GM10266 (cell line): ENCODE measurements around the gene MAP3K6.
A peak's percentile ranks its signal among the peaks of the same experiment; 100 is the strongest.

Experiments
- DNase-seq: peaks from one replicate; pipeline ENCODE4 v3.0.0; 2012; ENCODE audit errors: extremely low spot score
- TF ChIP-seq, protein P1 (sequence below): IDR thresholded peaks from 2 replicates; pipeline ENCODE4 v1.5.1; 2012; ENCODE audit warnings: mild to moderate bottlenecking, low read depth; ENCODE audit not compliant: control insufficient read depth, insufficient read depth; ENCODE audit errors: missing control alignments

The MAP3K6 gene

DNA sequence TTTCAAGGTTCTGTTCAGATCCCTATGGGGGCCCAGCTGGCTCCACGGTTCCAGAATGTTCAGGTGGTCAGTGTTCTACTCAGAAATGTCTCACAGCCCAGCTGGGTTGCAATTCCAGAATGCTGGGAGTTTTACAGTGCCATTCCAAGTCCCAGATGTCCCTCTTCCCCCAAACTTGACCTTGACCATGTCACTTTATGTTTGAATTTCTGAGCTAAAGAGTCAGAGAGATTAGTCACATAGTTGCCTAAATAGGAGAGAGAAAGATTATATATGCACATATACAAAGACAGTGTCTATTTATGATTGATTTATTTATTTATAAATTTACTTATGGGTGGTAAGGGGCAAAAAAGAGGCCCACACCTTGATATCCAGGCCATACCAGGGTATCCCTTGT lies 28.2 kb upstream of the MAP3K6 start:
- TF ChIP-seq, protein P1, sequence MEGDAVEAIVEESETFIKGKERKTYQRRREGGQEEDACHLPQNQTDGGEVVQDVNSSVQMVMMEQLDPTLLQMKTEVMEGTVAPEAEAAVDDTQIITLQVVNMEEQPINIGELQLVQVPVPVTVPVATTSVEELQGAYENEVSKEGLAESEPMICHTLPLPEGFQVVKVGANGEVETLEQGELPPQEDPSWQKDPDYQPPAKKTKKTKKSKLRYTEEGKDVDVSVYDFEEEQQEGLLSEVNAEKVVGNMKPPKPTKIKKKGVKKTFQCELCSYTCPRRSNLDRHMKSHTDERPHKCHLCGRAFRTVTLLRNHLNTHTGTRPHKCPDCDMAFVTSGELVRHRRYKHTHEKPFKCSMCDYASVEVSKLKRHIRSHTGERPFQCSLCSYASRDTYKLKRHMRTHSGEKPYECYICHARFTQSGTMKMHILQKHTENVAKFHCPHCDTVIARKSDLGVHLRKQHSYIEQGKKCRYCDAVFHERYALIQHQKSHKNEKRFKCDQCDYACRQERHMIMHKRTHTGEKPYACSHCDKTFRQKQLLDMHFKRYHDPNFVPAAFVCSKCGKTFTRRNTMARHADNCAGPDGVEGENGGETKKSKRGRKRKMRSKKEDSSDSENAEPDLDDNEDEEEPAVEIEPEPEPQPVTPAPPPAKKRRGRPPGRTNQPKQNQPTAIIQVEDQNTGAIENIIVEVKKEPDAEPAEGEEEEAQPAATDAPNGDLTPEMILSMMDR = no peak
- DNase-seq = no peak

DNA sequence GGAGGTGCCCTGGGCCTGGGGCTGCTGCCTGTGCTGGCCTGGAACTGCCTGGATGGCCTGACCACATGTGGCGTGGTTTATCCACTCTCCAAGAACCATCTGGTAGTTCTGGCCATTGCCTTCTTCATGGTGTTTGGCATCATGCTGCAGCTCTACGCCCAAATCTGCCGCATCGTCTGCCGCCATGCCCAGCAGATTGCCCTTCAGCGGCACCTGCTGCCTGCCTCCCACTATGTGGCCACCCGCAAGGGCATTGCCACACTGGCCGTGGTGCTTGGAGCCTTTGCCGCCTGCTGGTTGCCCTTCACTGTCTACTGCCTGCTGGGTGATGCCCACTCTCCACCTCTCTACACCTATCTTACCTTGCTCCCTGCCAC lies 27.5 kb upstream of the MAP3K6 start:
- no peak for DNase-seq
- TF ChIP-seq, protein P1 = no peak

DNA sequence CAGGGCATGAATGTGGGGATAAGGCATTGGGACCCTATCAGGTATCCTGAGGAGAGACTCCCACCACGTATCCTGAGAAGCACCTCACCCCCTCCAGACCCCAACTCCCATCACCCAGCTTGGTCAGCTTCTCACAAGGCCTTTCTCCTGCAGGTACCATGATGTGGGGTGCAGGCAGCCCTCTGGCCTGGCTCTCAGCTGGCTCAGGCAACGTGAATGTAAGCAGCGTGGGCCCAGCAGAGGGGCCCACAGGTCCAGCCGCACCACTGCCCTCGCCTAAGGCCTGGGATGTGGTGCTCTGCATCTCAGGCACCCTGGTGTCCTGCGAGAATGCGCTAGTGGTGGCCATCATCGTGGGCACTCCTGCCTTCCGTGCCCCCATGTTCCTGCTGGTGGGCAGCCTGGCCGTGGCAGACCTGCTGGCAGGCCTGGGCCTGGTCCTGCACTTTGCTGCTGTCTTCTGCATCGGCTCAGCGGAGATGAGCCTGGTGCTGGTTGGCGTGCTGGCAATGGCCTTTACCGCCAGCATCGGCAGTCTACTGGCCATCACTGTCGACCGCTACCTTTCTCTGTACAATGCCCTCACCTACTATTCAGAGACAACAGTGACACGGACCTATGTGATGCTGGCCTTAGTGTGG lies 27.0 kb upstream of the MAP3K6 start:
- TF ChIP-seq, protein P1 = no peak
- DNase-seq = no peak

DNA sequence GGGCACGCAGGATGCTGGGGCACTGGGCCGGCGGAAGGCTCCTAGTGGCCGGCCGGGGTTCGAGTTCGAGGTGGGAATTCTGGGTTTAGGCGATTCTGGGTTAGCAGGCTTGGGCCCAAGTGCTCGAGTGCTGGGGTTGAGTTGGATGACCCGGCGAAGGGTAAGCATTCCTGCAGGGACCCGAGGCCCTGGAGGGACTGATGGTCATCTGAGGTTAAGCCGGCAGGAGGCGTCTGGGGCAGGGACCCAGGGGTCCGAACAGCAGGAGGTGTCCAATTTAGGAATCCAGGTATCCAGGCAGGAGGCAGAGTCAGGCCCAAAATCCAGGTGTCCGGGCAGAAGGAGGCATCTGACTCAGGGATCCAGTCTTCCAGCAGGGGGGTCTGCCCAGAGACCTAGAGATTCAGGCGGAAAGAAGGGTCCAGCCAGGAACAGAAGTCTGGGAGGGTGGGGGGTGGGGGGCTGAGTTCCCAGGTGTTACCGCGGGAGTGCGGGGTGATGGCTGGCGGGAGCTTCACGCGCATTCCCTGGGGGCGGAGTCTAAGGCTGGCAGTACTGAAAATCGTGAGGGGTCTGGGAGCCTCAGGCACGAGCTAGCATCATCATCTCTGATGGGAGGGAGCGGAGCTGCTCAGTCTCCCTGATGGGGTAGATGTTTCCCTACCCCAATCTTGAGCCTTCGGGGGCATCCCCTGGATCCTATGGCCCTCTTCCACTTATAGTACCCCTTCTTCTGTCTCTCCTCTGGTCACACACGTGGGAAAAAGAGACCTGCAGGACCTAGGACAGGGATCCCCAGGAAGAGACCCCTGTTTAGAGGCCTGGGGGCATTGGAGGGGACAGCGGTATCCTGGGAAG lies 26.2 kb upstream of the MAP3K6 start:
- TF ChIP-seq, protein P1 = peak; percentile 17
- DNase-seq = no peak

DNA sequence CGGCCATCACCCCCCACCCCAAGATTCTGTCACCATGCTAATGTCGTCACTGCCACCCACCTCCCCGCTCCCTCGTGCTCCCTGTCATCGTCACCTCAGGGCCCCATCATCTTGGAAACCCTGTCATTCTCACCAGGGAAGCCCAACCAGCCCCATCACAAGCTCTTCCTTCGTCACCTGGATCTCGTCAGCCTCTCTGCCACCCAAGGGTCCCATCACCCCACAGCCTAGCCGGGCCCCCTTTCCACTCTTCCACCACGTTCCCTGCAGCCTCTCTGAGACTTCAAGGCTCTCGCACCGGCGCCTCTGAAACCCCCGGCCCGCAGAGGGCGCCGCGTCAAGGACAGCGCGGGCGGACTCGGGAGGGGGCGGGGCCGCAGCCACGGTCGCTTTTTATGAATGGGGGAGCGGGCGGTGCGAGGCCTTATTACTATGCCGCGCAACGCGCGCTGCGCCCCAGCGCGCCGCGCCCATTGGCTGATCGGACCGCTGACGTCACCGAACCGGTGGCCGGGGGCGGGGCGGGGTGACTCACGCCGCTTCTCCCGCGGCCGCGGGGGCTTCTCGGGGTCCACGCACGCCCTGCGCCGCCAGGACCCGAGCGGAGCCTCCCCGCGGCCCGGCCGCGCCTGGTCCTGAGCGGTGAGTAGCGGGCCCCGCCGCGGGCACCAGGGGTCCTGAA lies 25.5 kb upstream of the MAP3K6 start, which contains the start of gene GPR3:
Gene GPR3, plus strand, starts transcription at position 527 of the 682 bp plus-strand sequence. CDS start 1,177 bp downstream, outside the sequence.
- TF ChIP-seq, protein P1 = peak; percentile 72
- DNase-seq = peak; percentile 95

DNA sequence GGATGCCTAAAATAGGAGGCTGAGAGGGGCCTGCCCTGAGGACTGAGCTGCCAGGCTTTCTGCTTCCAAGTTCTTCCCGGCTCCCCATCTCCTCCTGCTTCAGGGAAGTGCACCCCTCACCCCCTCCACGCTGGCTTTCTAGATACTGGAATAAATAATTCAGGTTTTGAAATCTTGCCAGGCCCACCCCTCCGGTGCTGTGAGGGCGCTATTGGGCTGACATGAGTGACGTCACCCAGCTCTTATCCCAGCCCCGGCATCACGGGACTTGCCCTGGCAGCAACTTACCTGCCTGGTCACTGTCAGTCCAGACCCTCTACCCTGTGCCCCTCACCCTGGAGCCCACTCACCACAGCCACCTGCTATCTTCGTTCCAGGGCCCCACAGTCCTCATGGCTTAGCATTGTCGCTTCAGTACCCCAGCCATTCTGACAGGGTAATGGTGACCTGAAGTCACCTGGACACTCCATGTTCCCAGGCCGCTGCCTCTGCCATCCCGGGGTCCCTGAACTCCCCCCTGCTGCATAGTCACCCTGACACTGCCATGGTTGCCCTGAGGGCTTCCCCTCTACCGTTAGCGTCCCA lies 24.8 kb upstream of the MAP3K6 start:
- no peak for DNase-seq
- TF ChIP-seq, protein P1 = no peak
